ENCODE data around the gene XIAP. TPM values are rescaled to one million over a fixed set of nuclear protein-coding genes. Genes with fewer than 3 reads are reported as not detected.

The XIAP gene
- polyA plus RNA-seq, 1 donor from 2014 or later: 10.9 TPM

GRCh38 chrX:123961268-123962005 lies 101.6 kb downstream of the XIAP start, which contains the start of gene STAG2:
Gene STAG2 (plus strand): TSS chrX:123961706. CDS start chrX:124022628, 60,922 bp downstream.
- Mint-ChIP-seq H3K36me3 (no peaks in the 10 kb centered on the region), H3K4me3 (peak within 1 kb of the TSS; percentile 91 to 99 (median 98)), H3K27ac (peak within 1 kb of the TSS; percentile 99 to 100 (median 99)), H3K27me3 (no peaks in the 10 kb centered on the region), H3K4me1 (peaks cover 14 to 17% (median 17%) of the 10 kb centered on the region in 3 donors), H3K9me3 (peaks cover 0 to 9% (median 0%) of the 10 kb centered on the region in 3 donors)

GRCh38 chrX:123962006-123962467 lies 102.2 kb downstream of the XIAP start:
- no peaks in the 10 kb centered on the region for H3K36me3 Mint-ChIP-seq
- H3K27ac Mint-ChIP-seq: peak overlapping the region; percentile 97 to 100 (median 99)
- peak overlapping the region; percentile 91 to 99 (median 98) for H3K4me3 Mint-ChIP-seq
- no peaks in the 10 kb centered on the region for H3K27me3 Mint-ChIP-seq
- H3K9me3 Mint-ChIP-seq: peaks cover 0 to 9% (median 0%) of the 10 kb centered on the region in 3 donors
- peaks cover 17 to 20% (median 19%) of the 10 kb centered on the region in 3 donors for H3K4me1 Mint-ChIP-seq

- peak overlapping the region; percentile 97 to 100 (median 99) for H3K27ac Mint-ChIP-seq
- H3K4me3 Mint-ChIP-seq: peak overlapping the region; percentile 91 to 99 (median 98)
- H3K4me1 Mint-ChIP-seq: peaks cover 17 to 20% (median 19%) of the 10 kb centered on the region in 3 donors
- H3K27me3 Mint-ChIP-seq: no peaks in the 10 kb centered on the region
- H3K36me3 Mint-ChIP-seq: no peaks in the 10 kb centered on the region
- peaks cover 0 to 9% (median 0%) of the 10 kb centered on the region in 3 donors for H3K9me3 Mint-ChIP-seq
Observed at GRCh38 chrX:123962794-123963373, 103.0 kb downstream of the XIAP start.

Other genes starting within 250 kb of the XIAP start
- 41.4 TPM for gene THOC2, start 127.0 kb upstream of the XIAP start, polyA plus RNA-seq
- gene STAG2, start 101.7 kb downstream of the XIAP start, polyA plus RNA-seq: 49.2 TPM

Data from IgD-negative memory B cell (primary cell).